Measurements from ENCODE around the gene GLP1R.

GLP1R gene

DNA sequence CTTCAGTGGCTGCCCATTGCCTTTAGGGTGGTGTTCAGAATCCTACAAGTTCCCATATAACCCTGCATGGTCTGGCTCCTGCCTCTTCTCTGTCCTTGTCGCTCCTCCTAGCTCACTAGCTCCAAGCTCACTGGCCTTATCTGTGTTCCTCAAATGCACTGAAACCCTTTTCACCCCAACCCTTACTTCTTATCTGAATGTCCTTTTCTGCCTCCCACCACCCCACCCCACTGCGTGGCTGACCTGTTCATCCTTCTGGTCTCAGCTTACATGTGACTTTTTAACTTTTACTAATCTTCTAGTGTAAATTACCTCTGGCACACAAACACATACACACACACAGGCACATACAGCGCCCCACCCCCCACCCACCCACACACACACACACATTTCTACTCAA lies 41.0 kb upstream of the GLP1R start:
- ChIA-PET CTCF (interaction anchor here (0.5 to 3.6 kb wide), 6 partner anchors 10 to 303 kb away, joined by 3 to 17 read pairs (median 4); no protein-coding TSS in a partner anchor), POLR2A (interaction anchor here (1.0 kb wide), 1 partner anchor 249 kb away, joined by 3 read pairs; no protein-coding TSS in a partner anchor)
- TF ChIP-seq EGR2 (tag by site-specific recombination; IDR thresholded peaks at IDR 0.05; ENCODE audit: low read depth): 0 out of 2 replicates have a peak, but pooled peaks have one; percentile 12
- TF ChIP-seq, protein P1, sequence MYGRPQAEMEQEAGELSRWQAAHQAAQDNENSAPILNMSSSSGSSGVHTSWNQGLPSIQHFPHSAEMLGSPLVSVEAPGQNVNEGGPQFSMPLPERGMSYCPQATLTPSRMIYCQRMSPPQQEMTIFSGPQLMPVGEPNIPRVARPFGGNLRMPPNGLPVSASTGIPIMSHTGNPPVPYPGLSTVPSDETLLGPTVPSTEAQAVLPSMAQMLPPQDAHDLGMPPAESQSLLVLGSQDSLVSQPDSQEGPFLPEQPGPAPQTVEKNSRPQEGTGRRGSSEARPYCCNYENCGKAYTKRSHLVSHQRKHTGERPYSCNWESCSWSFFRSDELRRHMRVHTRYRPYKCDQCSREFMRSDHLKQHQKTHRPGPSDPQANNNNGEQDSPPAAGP (tag by site-specific recombination; IDR thresholded peaks at IDR 0.05): no peak
- TF ChIP-seq ZFHX2 (tag by site-specific recombination; conservative IDR thresholded peaks at IDR 0.05): 0 out of 2 replicates have a peak, but pooled peaks have one; percentile 10
- Histone ChIP-seq H3K9me3 (ENCODE audit: control insufficient read depth, insufficient read depth, low read depth, low read length) (no peaks in the 10 kb centered on the region), H3K27ac (ENCODE audit: extremely low read depth, low read depth, low read length) (no peak overlapping the region), H3K4me1 (ENCODE audit: control insufficient read depth, insufficient read depth, low read length) (peaks cover 3% of the 10 kb centered on the region), H3K36me3 (ENCODE audit: control insufficient read depth in 2 of 2, insufficient read depth in 1 of 2, low read length in 2 of 2) (no peaks in the 10 kb centered on the region), H3K4me3 (ENCODE audit: low read depth, low read length) (no peak overlapping the region)

DNA sequence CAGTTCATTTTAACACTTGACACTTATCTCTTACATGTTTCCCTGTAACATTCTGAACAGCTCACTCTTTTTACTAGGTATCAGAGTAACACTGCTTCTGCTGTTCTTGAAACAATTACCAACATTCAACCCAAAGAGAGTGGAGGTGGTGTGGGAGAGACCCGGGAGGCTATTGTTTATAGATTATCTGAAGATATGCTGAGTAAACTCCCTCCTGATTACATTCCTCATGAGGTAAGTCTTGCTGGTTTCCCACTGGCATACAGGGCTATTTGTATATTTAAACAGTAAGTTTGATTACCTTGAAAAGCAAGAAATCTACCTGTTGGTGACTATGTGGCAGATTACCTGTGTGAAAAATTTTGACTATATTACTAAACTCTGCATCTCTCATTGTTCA lies 39.8 kb upstream of the GLP1R start:
- Histone ChIP-seq H3K4me1 (ENCODE audit: control insufficient read depth, insufficient read depth, low read length) (peaks cover 3% of the 10 kb centered on the region), H3K36me3 (ENCODE audit: control insufficient read depth in 2 of 2, insufficient read depth in 1 of 2, low read length in 2 of 2) (no peaks in the 10 kb centered on the region), H3K4me3 (ENCODE audit: low read depth, low read length) (no peak overlapping the region), H3K9me3 (ENCODE audit: control insufficient read depth, insufficient read depth, low read depth, low read length) (no peaks in the 10 kb centered on the region), H3K27ac (ENCODE audit: extremely low read depth, low read depth, low read length) (no peak overlapping the region)
- ChIA-PET POLR2A (interaction anchor here (0.6 to 1.0 kb wide), 2 partner anchors 248 to 1948 kb away, joined by 3 read pairs; no protein-coding TSS in a partner anchor), CTCF (interaction anchor here (0.6 to 3.6 kb wide), 7 partner anchors 8 to 302 kb away, joined by 3 to 17 read pairs (median 3); no protein-coding TSS in a partner anchor)
- TF ChIP-seq ZFHX2 (tag by site-specific recombination; conservative IDR thresholded peaks at IDR 0.05) (peak; percentile 68), EGR2 (tag by site-specific recombination; IDR thresholded peaks at IDR 0.05; ENCODE audit: low read depth) (peak; percentile 78), WT1 (tag by site-specific recombination; IDR thresholded peaks at IDR 0.05) (0 out of 2 replicates have a peak, but pooled peaks have one; percentile 14), ZNF169 (tag by site-specific recombination; IDR thresholded peaks at IDR 0.05) (no peak), ZNF677 (tag by site-specific recombination; IDR thresholded peaks at IDR 0.05) (peak; percentile 58; the same call in 1 of the 2 replicates)

DNA sequence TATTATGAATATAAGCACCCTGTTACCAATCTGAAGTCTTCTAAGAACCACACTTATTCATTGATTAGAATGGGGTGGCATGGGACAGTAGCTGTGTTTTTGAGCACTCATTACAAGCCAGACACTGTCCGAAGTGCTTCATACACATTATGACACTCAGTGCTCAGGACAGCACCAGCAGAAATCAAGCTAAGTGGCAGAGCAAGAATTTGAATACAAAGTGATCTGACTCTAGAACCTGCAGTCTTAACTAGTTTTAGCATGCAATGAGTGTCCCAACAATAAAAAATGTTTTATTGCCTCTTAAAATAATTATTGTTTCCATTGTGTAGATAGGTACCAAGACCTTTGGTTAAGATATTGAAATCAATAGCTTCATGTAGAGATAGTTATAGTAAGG lies 39.1 kb upstream of the GLP1R start:
- CTCF ChIA-PET: interaction anchor here (0.9 to 3.6 kb wide), 6 partner anchors 9 to 156 kb away, joined by 3 to 17 read pairs (median 3); no protein-coding TSS in a partner anchor
- H3K36me3 ChIP-seq (ENCODE audit: control insufficient read depth in 2 of 2, insufficient read depth in 1 of 2, low read length in 2 of 2): no peaks in the 10 kb centered on the region
- H3K9me3 ChIP-seq (ENCODE audit: control insufficient read depth, insufficient read depth, low read depth, low read length): no peaks in the 10 kb centered on the region

DNA sequence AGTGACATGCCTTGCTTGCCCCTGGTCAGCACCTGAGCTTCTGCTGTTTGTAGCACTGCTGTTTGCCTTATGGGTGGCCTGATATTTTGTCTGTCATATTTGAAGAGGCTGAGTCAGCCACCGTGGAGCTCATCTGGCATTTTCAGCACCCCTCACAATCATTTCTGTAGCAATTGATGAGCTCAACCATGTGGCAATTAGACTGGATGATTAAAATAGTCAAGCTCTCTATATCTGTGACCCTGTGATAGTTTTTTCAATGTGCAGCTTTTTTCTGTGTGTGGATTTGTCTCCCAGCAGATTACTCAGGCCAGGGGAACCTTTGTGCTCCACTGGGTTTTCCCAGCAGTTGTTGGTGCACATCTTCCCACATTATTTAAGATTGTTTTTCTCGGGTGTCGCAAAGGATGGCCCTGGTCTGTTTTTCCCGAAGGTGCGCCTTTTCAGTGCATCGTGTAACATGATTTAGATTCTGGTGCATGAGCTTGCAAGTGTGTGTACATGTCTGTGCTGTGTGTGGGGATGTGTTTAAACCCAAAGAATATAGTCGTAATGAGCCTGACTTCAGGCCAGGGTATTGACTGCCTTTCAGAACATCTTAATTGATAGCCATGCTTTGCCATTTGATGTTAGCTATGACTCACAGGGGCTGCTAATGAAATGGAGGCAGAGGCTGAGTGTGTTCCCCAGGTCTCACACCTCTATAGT lies 31.6 kb upstream of the GLP1R start:
- Histone ChIP-seq H3K4me1 (ENCODE audit: control insufficient read depth, insufficient read depth, low read length) (no peaks in the 10 kb centered on the region), H3K27ac (ENCODE audit: extremely low read depth, low read depth, low read length) (no peak overlapping the region), H3K36me3 (ENCODE audit: control insufficient read depth in 2 of 2, insufficient read depth in 1 of 2, low read length in 2 of 2) (no peaks in the 10 kb centered on the region), H3K9me3 (ENCODE audit: control insufficient read depth, insufficient read depth, low read depth, low read length) (no peaks in the 10 kb centered on the region), H3K4me3 (ENCODE audit: low read depth, low read length) (no peak overlapping the region)
- no peak for TF ChIP-seq YY1 (tag by site-specific recombination; IDR thresholded peaks at IDR 0.05)
- no peak for TF ChIP-seq ZBTB21 (tag by site-specific recombination; IDR thresholded peaks at IDR 0.05)
- TF ChIP-seq RBAK (tag by site-specific recombination; IDR thresholded peaks at IDR 0.05): no peak
- TF ChIP-seq SETDB1 (IDR thresholded peaks at IDR 0.05; ENCODE audit: insufficient read length, low read length): no peak
- TF ChIP-seq, protein P2, sequence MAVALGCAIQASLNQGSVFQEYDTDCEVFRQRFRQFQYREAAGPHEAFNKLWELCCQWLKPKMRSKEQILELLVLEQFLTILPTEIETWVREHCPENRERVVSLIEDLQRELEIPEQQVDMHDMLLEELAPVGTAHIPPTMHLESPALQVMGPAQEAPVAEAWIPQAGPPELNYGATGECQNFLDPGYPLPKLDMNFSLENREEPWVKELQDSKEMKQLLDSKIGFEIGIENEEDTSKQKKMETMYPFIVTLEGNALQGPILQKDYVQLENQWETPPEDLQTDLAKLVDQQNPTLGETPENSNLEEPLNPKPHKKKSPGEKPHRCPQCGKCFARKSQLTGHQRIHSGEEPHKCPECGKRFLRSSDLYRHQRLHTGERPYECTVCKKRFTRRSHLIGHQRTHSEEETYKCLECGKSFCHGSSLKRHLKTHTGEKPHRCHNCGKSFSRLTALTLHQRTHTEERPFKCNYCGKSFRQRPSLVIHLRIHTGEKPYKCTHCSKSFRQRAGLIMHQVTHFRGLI (tag by site-specific recombination; IDR thresholded peaks at IDR 0.05): no peak
- no peak for TF ChIP-seq ZNF302 (tag by site-specific recombination; IDR thresholded peaks at IDR 0.05; ENCODE audit: low read depth)
- TF ChIP-seq, protein P3, sequence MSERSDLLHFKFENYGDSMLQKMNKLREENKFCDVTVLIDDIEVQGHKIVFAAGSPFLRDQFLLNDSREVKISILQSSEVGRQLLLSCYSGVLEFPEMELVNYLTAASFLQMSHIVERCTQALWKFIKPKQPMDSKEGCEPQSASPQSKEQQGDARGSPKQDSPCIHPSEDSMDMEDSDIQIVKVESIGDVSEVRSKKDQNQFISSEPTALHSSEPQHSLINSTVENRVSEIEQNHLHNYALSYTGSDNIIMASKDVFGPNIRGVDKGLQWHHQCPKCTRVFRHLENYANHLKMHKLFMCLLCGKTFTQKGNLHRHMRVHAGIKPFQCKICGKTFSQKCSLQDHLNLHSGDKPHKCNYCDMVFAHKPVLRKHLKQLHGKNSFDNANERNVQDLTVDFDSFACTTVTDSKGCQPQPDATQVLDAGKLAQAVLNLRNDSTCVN (tag by site-specific recombination; optimal IDR thresholded peaks at IDR 0.05): no peak
- no peak for TF ChIP-seq ZNF707 (tag by site-specific recombination; IDR thresholded peaks at IDR 0.05)
- no peak for TF ChIP-seq HOXA7 (CRISPR knock-in tag; IDR thresholded peaks at IDR 0.05; ENCODE audit: borderline replicate concordance)
- CTCF ChIA-PET: interaction anchor here (0.6 to 3.1 kb wide), 6 partner anchors 9 to 1366 kb away, joined by 4 to 16 read pairs (median 8); no protein-coding TSS in a partner anchor
- POLR2A ChIA-PET: no interaction called here

More for the DNA sequence above, 39.1 kb upstream of the GLP1R start:
- Histone ChIP-seq H3K27ac (ENCODE audit: extremely low read depth, low read depth, low read length) (no peak overlapping the region), H3K4me1 (ENCODE audit: control insufficient read depth, insufficient read depth, low read length) (peaks cover 3% of the 10 kb centered on the region), H3K4me3 (ENCODE audit: low read depth, low read length) (no peak overlapping the region)
- POLR2A ChIA-PET: no interaction called here
- TF ChIP-seq FEZF1 (tag by site-specific recombination; IDR thresholded peaks at IDR 0.05): peak; percentile 65
- no peak for TF ChIP-seq ZNF777 (tag by site-specific recombination; IDR thresholded peaks at IDR 0.05; ENCODE audit: borderline replicate concordance)
- TF ChIP-seq, protein P4, sequence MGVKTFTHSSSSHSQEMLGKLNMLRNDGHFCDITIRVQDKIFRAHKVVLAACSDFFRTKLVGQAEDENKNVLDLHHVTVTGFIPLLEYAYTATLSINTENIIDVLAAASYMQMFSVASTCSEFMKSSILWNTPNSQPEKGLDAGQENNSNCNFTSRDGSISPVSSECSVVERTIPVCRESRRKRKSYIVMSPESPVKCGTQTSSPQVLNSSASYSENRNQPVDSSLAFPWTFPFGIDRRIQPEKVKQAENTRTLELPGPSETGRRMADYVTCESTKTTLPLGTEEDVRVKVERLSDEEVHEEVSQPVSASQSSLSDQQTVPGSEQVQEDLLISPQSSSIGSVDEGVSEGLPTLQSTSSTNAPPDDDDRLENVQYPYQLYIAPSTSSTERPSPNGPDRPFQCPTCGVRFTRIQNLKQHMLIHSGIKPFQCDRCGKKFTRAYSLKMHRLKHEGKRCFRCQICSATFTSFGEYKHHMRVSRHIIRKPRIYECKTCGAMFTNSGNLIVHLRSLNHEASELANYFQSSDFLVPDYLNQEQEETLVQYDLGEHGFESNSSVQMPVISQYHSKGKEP (tag by site-specific recombination; IDR thresholded peaks at IDR 0.05): peak; percentile 68

Measured in HEK293 (cell line).